HG03457 (cell line): ENCODE data around the gene CMSS1.

Source experiments
- ATAC-seq: cut with Tn5 transposase; IDR thresholded peaks from one replicate; pipeline ENCODE4 v1.9.1; 2021; ENCODE audit warnings: moderate number of reproducible peaks; ENCODE audit not compliant: unreplicated experiment

Gene CMSS1

GRCh38 chr3:99817437-99818240, at the start of gene CMSS1:
Gene CMSS1 (plus strand): TSS chr3:99817862.
- peak; percentile 93 for ATAC-seq

GRCh38 chr3:99768126-99768525, 49.5 kb upstream of the CMSS1 start:
- ATAC-seq: no peak

GRCh38 chr3:99768808-99769501, 48.7 kb upstream of the CMSS1 start:
- ATAC-seq: no peak

GRCh38 chr3:99772171-99772570, 45.5 kb upstream of the CMSS1 start:
- no peak for ATAC-seq

- ATAC-seq: no peak
These were observed 45.0 kb upstream of the CMSS1 start for GRCh38 chr3:99772671-99773070.

- ATAC-seq: peak; percentile 97
These were observed 43.2 kb upstream of the CMSS1 start for GRCh38 chr3:99774467-99774866.

- ATAC-seq: no peak
These were observed 41.0 kb upstream of the CMSS1 start for GRCh38 chr3:99776516-99777209.

- no peak for ATAC-seq
These were observed 40.5 kb upstream of the CMSS1 start for GRCh38 chr3:99777210-99777549.

- no peak for ATAC-seq
These were observed 40.0 kb upstream of the CMSS1 start for GRCh38 chr3:99777708-99778107.

GRCh38 chr3:99780749-99781148, 36.9 kb upstream of the CMSS1 start:
- ATAC-seq: no peak

- ATAC-seq: no peak
These were observed 35.9 kb upstream of the CMSS1 start for GRCh38 chr3:99781761-99782160.

- no peak for ATAC-seq
These were observed 34.6 kb upstream of the CMSS1 start for GRCh38 chr3:99783011-99783573.

GRCh38 chr3:99789011-99789721, 28.5 kb upstream of the CMSS1 start:
- peak; percentile 79 for ATAC-seq

- no peak for ATAC-seq
These were observed 23.2 kb upstream of the CMSS1 start for GRCh38 chr3:99794485-99794884.

- no peak for ATAC-seq
These were observed 22.1 kb upstream of the CMSS1 start for GRCh38 chr3:99795573-99795972.

- no peak for ATAC-seq
These were observed 18.2 kb upstream of the CMSS1 start for GRCh38 chr3:99799422-99799821.

- ATAC-seq: no peak
These were observed 14.4 kb upstream of the CMSS1 start for GRCh38 chr3:99803297-99803696.

GRCh38 chr3:99805160-99805559, 12.5 kb upstream of the CMSS1 start:
- ATAC-seq: no peak

- ATAC-seq: peak; percentile 59
These were observed 9.4 kb upstream of the CMSS1 start for GRCh38 chr3:99808163-99808794.

- ATAC-seq: no peak
These were observed 8.1 kb upstream of the CMSS1 start for GRCh38 chr3:99809565-99809964.
